Coronary artery (tissue), 2 donors: Measurements from ENCODE around the gene MIPOL1.

Source experiments
- DNase-seq: peaks from one replicate; pipeline ENCODE4 v3.0.0-alpha.2; 2017; ENCODE audit warnings: low spot score
- H3K27ac ChIP-seq, 2 donors: fragments of 200-600 bp; sonication (generic); one replicate each; pipeline ENCODE4 v1.5.1; 2016 to 2019
- H3K4me3 ChIP-seq: fragments of 200-600 bp; sonication (generic); 2 replicates; pipeline ENCODE4 v1.5.1; 2016; ENCODE audit warnings: mild to moderate bottlenecking, moderate library complexity
- TF ChIP-seq, protein P1 (sequence below): fragments of 200-600 bp; sonication (generic); IDR thresholded peaks from one replicate; pipeline ENCODE4 v1.5.1; 2019; ENCODE audit warnings: antibody characterized with exemption

MIPOL1 gene

DNA sequence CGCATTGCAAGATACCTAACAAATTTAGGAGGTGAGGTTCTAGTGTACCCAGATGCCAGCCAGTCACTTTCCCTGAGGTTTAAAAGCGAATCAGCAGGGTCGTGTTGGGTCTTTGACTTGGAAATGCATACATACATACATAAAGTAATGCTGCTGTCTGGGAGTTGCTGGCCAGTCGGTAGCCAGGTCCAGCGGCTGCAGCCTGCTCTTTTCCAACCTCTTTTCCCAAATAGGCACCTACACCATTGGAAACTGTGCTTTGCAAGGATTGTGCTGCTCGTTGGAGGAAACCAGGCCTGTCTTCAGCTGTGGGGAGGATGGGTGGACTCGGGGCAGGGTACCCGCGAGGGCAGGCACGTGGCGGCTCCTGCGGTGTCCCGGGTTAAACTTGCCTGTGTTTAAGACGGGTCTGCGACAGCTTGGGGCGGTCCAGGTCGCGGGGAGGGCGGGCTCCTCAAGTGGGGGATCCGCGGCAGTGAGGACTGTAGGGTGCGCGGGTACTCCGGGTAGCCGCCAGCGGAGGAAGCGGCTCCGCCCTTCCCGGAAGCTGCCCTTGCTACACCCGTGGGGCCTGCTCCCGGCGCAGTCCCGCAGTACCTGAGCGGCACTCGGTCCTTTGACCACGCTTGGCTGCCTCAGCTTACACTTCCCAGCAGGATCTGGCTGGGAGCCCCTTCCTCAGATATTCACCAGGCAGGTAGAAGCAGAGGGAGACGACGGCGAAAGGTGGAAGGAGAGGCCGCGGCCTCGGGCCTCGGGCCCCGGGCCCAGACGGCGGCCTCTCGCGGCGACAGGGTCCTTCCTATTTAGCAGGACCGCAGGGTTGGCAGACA, 400.4 kb downstream of the MIPOL1 start:
- Histone ChIP-seq H3K27ac (no peak overlapping the region), H3K4me3 (peak overlapping the region; percentile 57)
- DNase-seq = no peak
- TF ChIP-seq, protein P1, sequence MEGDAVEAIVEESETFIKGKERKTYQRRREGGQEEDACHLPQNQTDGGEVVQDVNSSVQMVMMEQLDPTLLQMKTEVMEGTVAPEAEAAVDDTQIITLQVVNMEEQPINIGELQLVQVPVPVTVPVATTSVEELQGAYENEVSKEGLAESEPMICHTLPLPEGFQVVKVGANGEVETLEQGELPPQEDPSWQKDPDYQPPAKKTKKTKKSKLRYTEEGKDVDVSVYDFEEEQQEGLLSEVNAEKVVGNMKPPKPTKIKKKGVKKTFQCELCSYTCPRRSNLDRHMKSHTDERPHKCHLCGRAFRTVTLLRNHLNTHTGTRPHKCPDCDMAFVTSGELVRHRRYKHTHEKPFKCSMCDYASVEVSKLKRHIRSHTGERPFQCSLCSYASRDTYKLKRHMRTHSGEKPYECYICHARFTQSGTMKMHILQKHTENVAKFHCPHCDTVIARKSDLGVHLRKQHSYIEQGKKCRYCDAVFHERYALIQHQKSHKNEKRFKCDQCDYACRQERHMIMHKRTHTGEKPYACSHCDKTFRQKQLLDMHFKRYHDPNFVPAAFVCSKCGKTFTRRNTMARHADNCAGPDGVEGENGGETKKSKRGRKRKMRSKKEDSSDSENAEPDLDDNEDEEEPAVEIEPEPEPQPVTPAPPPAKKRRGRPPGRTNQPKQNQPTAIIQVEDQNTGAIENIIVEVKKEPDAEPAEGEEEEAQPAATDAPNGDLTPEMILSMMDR = no peak

DNA sequence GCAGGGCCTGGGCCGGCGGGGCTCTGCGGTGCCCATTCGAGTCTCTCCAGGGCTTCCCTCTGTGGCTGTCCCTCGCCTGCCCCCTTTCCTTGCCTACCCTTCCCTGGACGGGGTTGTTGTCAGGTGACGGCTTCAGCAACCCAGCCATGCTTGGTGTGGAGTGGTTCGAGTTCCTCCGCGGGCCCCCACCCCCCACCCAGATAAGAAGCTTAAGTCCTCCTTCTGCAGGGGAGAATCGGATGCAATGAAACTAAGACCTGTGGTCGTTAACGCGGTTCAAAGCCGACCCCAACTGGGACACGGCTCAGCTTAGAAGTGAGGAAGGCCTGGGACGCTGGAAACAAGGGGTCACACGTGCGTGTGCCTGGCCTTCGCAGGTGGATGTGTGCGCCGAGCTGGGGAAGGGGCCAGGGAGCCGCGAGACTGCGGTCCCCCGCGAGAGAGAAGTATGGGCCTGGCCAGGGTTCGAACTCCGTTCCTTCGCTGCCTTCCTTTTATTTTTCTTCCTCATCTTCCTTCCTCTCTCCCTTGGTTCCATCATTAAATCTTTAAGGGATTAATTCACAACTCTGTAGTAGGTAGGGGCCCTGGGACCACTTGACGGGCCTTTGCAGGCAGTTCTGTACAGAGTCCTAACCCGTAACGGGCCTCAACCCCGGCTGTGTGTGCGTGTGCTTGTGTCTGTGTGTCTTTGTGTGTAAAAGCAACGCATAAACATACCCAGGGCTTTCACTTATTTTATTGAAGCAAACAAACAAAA, 401.2 kb downstream of the MIPOL1 start:
- H3K4me3 ChIP-seq = peak overlapping the region; percentile 57
- TF ChIP-seq, protein P1 = no peak
- DNase-seq = no peak
- no peak overlapping the region for H3K27ac ChIP-seq

DNA sequence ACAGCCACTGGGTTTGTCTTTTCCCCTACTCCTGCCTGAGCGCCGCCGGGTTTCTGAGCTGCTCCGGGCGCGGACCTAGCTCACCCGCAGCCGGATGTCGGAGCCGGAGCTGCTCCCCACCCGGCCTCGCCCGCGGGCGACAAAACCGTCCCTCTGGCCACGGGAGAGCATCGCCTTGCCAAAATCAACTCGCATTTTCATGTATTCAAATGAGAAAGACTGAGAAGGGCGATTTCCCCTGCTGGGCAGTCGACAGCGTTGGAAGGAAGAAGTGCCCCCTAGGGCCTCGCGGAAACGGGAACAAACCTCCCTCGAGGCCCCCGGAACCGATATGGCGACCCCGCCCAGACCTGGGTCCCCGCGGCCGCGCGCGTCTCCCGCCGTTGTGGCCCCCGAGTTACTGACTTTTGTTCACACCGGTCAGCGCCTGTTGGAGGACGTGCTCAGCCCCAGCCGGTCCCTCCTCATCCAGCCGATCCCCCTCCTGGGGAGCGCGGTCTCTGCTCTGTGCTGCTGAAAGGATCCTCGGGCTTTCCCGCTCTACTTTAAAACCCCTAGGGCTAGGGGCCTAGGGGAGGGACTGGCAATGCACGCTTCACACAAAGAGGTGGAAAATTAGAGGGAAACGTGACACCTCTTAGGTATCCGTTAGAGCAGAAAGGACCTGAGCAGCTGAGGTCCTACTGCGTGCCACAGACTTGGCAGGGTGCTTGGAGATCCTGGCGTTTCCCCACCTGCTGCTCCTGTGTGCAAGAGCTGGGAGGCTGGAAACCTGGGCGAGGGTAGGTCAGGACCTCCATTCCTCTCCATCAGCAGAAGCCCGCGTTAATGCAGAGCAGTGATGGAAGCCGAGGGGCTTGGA, 402.0 kb downstream of the MIPOL1 start:
- Histone ChIP-seq H3K4me3 (peak overlapping the region; percentile 28), H3K27ac (no peak overlapping the region)
- no peak for DNase-seq
- TF ChIP-seq, protein P1 = no peak

DNA sequence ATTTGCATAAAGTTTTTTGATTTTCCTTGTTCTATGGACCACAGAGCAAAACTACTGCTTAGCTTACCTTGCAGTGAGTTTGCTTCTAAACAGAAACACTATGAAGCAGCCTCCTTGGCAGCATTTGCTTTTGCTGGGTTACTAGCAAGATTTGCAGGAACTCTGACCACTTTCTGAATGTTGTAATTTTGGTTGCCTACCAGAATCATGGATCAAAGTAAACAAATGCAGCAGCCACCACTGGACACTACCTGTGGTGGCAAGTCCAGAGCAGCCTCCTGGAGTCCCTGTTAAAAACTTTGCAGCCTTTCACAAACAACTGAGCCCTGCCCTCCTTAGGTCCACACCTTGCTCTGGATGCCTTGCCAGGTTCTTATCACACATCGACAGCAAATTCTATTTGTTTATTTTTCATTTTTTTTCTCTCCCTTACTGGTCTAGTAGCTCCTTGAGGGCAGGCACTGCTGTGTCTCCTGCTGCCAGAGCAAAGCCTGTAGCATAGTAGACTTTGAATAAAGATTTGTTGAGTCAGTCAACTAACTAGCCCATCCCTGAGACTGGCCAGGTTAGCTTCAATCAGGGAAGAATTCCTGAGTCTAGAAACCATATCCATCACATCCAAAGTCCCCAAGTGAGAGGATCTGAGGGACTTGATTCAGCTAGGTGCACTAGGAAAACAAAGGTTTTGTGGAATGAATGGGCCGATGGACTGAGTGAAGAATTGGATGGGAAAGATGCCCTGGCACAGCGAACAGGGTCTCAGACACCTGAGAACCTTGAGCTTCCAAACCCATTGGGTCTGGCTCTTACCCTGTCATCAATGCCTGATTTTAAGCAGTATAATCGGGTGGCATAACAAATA, 403.4 kb downstream of the MIPOL1 start:
- TF ChIP-seq, protein P1 = no peak
- no peak overlapping the region for H3K27ac ChIP-seq
- DNase-seq = no peak
- H3K4me3 ChIP-seq = no peak overlapping the region

DNA sequence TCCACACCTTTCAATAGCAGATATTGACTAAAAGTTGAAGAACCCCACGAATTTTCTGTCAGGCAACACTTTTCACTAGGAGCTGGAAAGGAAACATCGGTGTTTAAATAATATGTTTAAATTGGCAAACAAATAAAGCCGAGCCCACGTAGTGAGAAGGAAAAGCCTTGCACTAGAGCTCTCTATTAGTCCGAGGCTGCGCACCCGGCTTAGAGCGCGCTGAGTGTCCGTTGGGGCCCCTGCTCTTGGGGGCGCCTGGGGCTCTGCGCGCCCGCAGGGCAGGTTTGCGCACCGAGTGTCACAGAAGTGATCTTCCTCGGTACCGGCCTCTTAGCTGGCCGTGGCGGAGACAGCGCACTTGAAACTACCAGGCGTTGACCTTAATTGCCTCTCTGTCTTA, 404.1 kb downstream of the MIPOL1 start:
- Histone ChIP-seq H3K4me3 (no peak overlapping the region), H3K27ac (no peak overlapping the region)
- DNase-seq = no peak
- TF ChIP-seq, protein P1 = no peak
